Measurements from ENCODE around the gene GNAZ. TPM values are rescaled to one million over a fixed set of nuclear protein-coding genes. Genes with fewer than 3 reads are reported as not detected.

The GNAZ gene
- total RNA-seq, 1 experiment from 2014 or later: 5.0 TPM

GRCh38 chr22:23066200-23067022 is 3.9 kb upstream of the GNAZ start:
- no peak overlapping the region for H3K14ac ChIP-seq (ENCODE audit: insufficient read depth, low read length)
- Mint-ChIP-seq H3K36me3 (ENCODE audit: insufficient read depth in 1 of 3, low read depth in 3 of 3) (no peaks in the 10 kb centered on the region), H3K27me3 (ENCODE audit: low read depth) (peaks cover 78% of the 10 kb centered on the region), H3K27ac (no peak overlapping the region; a peak in 1 of 7 replicates), H3K4me3 (no peak overlapping the region; a peak in 1 of 5 replicates), H3K9me3 (no peaks in the 10 kb centered on the region), H3K4me1 (peaks cover 8 to 30% of the 10 kb centered on the region in 2 experiments; a peak in 3 of 4 replicates)
- H2BK15ac ChIP-seq (ENCODE audit: low read depth, low read length): no peak overlapping the region
- WGBS (ENCODE audit: extremely low coverage, insufficient read length, low lambda C conversion rate): no CpG with 5 or more reads among the region's 15 CpGs
- H3K27me3 ChIP-seq (ENCODE audit: insufficient read depth, low read length): peaks cover 8% of the 10 kb centered on the region; the same call in 1 of the 2 replicates
- H3K79me2 ChIP-seq (ENCODE audit: insufficient read depth, low read length): no peaks in the 10 kb centered on the region
- no peak overlapping the region for H3K18ac ChIP-seq (ENCODE audit: insufficient read length, low read depth, low read length)
- no peaks in the 10 kb centered on the region for H3K9me3 ChIP-seq (ENCODE audit: control insufficient read depth, low read depth, low read length)
- H2AK5ac ChIP-seq (ENCODE audit: insufficient read length, low read length): no peak overlapping the region
- TF ChIP-seq CTCF (conservative IDR thresholded peaks at IDR 0.05): no peak
- H2BK20ac ChIP-seq (ENCODE audit: low read depth, low read length, poor library complexity, severe bottlenecking): no peak overlapping the region
- no peak overlapping the region for H2BK12ac ChIP-seq (ENCODE audit: insufficient read length, low read depth, low read length)
- no peak overlapping the region for H3K4me2 ChIP-seq (ENCODE audit: insufficient read depth, insufficient read length, low read length)
- H3K56ac ChIP-seq (ENCODE audit: insufficient read length, low read depth, low read length): no peak overlapping the region
- no peak overlapping the region for H3K23ac ChIP-seq (ENCODE audit: insufficient read length, low read depth, low read length)
- H3K4ac ChIP-seq (ENCODE audit: low read depth, low read length): no peak overlapping the region
- H4K8ac ChIP-seq (replicated peaks; ENCODE audit: insufficient read length, low read depth, low read length): no peak overlapping the region
- H3K79me1 ChIP-seq (ENCODE audit: insufficient read depth, low read depth, low read length, poor library complexity, severe bottlenecking): no peaks in the 10 kb centered on the region
- no peaks in the 10 kb centered on the region for H3K4me1 ChIP-seq (ENCODE audit: insufficient read depth, low read length)
- H2BK5ac ChIP-seq (ENCODE audit: insufficient read length, low read length): no peak overlapping the region
- no peak overlapping the region for H3K27ac ChIP-seq (ENCODE audit: insufficient read length, low read depth, low read length)
- no peaks in the 10 kb centered on the region for H4K20me1 ChIP-seq (ENCODE audit: control insufficient read depth, insufficient read depth, insufficient read length)
- peaks cover 11% of the 10 kb centered on the region for H3K23me2 ChIP-seq (ENCODE audit: insufficient read length, low read depth, low read length, poor library complexity, severe bottlenecking)
- no peak overlapping the region for H3T11ph ChIP-seq (ENCODE audit: low read length)
- no peak overlapping the region for H2BK120ac ChIP-seq (ENCODE audit: low read depth, low read length, poor library complexity, severe bottlenecking)
- no peak overlapping the region for H4K5ac ChIP-seq (ENCODE audit: insufficient read length, low read depth, low read length)
- H2AFZ ChIP-seq (ENCODE audit: low read length): no peak overlapping the region
- H4K91ac ChIP-seq (ENCODE audit: insufficient read length, low read depth, low read length): no peak overlapping the region
- H3K9ac ChIP-seq (ENCODE audit: extremely low read depth, insufficient read length, low read length): no peak overlapping the region
- no peak for DNase-seq
